Stimulated activated CD8-positive, alpha-beta memory T cell treated with anti-CD3 and anti-CD28 coated beads, Interleukin-15, amount 100 ng/mL, for 1 hour (primary cell): Measurements from ENCODE around the gene ERC2.

ENCODE experiments used
- DNase-seq: peaks from one replicate; pipeline ENCODE4 v3.0.0-alpha.2; 2020; ENCODE audit warnings: low read depth

The ERC2 gene

DNA sequence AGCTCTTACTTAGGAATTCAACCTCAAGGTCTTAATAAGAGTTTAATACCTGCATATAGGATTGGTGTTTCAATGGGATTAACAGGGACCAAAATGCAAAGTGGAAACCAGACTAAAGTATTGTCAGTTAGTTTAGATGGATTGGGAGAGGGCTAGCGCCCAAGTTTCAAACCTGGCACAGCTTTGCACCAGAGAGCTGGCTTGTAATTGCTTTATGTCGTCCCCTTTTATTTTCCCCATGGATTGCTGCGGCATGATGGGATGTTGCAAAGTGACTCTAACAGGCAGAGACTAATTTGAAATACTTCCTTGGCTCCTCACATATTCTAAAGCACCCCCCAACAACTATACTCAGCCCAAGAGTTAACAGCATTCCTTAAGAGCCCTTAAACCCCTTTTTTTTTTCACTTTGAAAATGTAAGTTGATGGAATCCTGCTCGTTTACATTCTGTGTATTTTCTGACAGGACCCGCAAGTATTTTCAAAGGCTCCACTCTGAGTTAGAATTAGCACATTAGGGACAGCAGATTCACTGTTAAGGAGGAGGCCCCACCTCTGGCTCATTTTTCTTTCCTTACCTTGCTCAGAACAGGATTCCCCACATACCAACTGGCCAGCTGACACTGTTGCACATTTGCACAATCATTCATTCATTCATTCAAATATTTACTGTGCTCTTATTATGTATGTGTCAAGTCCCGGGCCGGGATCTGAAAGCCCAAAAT, 214.2 kb downstream of the ERC2 start:
- DNase-seq, result no peak

GRCh38 chr3:56251343-56251945, 216.8 kb downstream of the ERC2 start:
- DNase-seq, result no peak

DNA sequence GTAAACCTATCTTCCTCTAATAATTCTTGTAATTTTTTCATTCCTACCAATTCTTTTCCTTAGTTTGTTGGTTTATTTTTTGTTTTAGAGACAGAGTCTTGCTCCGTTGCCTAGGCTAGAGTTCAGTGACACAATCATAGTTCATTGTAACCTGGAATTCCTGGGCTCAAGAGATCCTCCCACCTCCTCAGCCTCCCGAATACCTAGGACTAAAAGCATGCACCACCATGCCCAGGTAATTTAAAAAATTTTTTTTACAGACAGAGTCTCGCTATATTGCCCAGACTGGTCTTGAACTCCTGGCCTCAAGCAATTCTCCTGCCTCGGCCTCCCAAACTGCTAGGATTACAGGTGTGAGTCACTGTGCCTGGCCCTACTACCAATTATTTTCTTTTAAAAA, 220.2 kb downstream of the ERC2 start:
- no peak for DNase-seq

GRCh38 chr3:56238299-56238698, 230.0 kb downstream of the ERC2 start:
- DNase-seq, result no peak

GRCh38 chr3:56233742-56234141, 234.5 kb downstream of the ERC2 start:
- no peak for DNase-seq

- DNase-seq, result no peak
Measured at GRCh38 chr3:56229311-56229710, 239.0 kb downstream of the ERC2 start.

DNA sequence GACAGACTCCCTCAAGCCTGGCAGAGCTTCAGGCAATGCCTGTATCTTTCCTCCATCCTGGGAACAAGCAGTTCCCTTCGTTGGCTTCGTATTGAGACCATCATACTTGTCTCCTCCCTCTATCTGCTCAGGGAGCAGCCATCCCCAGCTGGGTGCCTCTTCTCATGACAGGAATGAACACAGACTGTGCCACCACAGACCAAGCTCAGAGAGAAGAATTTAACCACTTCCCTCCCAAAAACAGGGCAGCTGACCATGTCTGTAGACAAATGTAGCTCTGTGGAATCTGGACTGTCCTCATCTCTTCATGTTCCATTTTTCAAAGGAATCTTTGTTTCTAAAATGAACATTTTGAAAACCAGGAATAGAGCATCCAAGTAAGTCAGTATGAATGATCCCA, 245.4 kb downstream of the ERC2 start:
- DNase-seq, result no peak

- DNase-seq, result no peak
Measured at GRCh38 chr3:56219894-56220805, 248.1 kb downstream of the ERC2 start.

DNA sequence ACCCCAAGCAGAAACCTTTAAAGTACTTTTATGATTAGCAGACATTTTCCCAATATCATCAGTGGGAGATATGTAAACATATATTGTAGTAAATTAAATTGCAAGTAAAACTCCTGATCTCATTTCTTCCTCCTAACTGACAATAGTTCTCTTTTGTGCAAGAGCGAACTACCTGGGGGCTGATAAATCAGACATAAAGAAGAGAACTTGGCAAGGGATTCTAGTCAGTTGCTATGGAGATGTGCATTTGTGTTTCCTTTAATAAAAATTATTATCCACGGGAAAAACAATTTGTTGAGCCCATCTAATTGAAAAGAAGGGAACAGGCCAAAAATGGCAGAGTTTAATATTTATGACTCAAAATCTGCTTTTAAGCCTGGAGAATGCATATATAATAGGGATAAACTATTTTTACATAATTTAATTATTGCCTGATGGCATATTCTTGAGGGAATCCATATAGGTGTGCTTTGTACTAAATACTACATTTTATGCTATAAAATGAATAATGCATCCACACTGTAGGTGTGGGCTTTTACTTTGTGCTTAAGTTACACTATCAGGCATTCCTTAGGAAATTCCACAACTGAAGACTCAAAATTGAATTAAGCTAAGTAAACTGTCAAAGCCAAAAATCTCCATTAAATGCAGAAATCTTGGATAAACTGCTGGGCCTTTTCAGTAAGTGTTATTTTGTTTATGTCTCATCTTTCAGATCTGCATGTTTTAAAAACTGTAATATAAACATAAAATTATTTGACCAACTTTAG, 258.1 kb downstream of the ERC2 start:
- no peak for DNase-seq

DNA sequence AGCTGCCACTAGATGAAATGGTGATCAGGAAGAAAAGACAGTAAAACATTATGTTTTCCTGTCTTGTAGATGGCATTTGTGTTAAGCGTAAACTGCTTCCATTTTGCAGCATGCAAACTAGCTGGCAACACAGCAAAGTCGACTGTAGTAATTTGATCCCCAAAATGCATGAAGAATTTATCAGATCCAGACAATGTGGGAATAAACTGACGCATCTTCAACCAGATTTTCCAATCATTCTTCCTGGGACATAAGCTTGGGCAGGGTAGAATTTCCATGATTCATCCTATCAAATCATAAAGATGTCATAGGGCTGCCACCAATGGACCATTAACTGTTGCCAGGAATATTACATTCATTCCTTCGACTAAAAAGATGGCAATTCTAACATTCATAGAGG, 260.3 kb downstream of the ERC2 start:
- no peak for DNase-seq

GRCh38 chr3:56205406-56205805, 262.9 kb downstream of the ERC2 start:
- DNase-seq, result no peak

DNA sequence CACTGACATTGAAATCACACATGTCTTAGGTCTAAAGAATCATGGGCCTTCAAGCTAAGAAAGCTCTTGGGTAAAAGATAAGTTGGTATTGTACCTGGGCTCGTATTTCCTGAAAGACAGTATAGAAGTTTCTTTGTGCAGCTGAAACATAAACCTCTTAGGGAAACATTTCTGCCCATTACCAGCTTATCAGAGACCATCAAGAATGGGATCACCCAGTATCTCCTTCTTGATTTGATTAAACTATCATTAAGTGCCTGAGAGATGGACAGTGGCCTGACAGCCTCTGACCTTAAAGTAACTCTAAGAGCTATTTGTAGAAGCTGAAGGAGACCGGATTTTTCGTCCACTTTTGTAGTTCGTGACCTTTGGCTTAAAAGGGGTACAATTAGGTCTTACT, 265.3 kb downstream of the ERC2 start:
- DNase-seq, result no peak

DNA sequence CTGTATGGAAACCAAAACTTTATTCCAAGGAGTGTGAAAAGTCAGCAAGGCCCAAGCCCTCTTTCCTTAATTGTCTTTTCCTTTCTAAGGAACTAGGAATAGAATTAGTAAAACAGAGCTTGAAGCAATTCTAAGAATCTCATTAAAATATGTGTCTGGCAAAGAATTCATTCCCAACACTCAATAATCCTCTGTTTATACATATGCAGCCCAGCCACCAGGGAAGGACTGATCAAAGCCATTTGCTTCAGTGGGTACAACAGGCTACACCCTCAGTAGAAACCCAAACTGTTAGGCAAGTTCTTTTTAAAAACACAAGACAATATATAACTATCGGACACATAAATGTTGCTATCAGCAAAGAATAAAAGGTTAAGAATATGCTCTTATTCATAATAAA, 266.9 kb downstream of the ERC2 start:
- no peak for DNase-seq

GRCh38 chr3:56200251-56200650, 268.0 kb downstream of the ERC2 start:
- no peak for DNase-seq

GRCh38 chr3:56197991-56198390, 270.3 kb downstream of the ERC2 start:
- no peak for DNase-seq

DNA sequence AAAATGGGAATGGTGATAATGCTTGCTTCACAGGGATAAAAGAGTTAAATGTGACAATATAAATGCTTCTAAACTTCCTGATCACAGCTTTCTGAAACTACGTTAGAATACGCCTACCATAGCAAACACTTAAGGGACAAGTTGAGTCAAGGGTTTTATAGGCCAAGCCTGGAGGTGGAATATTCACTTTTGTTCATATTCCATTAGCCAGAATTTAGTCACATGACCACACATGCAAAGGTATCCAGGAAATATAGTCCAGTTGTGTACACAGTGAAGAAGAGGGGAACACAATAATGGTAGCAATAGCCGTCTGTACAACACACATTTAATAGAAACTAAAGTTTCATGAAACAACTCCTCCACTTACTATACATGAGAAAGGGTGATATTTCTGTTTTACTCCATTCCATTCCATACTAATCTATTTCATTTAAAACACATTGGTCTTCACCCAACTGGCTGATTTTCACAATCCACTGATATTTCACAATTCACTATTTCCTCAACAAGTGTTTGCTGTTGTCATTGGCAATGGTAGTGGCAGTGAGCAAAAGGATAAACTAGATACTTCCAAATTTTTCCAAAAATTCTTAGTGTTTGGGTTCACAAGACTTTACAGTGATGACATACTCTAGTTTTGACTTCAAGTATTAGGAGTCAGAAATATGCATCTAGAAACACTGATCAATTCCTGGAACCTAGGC, 270.9 kb downstream of the ERC2 start:
- no peak for DNase-seq

DNA sequence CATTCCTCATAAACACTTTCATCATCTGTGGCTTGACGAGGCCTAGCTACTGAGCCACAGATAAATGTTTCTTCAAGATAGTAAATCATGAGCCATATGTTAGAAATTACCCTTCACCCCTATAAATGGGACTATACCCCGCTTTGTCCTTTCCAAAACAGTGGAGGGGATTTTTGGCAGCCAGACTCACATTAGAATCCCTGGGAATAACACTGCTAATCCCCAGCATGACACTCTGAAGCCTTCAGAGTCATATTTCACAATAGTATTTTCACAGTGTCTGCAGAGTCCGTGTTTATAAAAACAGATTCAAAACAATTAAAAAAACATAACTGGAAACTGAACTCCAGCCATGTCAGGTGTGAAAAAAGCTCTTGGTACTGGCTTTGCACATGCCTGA, 271.6 kb downstream of the ERC2 start:
- DNase-seq, result no peak

DNA sequence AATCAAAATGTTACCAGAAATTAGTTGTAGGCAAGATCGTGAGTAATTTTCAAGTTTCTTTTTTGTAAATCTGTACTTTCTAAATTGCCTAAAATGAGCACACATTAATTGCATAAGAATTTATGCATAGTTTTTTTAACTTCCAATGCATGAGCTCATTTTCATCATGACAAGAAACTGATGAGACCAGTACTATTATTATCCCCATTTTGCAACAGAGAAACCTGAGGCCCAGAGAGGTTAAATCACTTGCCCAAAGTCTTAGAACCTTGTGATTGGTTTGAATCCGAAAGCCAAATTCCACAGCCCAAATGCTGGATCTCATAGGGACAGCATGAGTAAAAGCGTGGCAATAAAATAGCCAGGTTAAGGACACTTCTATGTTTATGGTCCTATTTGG, 274.7 kb downstream of the ERC2 start:
- no peak for DNase-seq

- no peak for DNase-seq
Measured at GRCh38 chr3:56192001-56192400, 276.3 kb downstream of the ERC2 start.

DNA sequence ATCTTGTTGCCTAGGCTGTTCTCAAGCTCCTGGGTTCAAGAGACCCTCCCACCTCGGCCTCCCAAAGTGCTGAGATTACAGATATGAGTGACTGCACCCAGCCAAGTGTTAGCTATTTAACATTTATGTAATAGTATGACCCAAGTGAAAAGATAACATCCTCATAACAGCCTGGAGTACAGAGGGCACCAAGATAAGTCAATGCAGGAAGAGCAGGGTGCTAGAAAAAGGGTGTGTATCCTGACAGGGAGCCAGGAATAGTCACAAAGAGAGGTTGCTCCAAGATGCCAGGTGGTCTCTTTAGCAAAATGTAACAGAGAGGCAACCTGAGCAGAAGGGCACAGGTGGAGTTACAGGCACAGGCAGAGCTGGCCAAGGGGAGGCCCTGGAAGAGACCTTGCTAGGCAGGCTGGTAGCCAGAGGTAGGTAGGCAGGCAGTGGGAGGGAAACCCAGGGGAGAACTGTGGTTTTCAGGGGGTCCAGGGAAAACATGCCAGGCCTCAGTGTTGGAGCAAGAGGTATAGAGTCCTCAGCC, 277.4 kb downstream of the ERC2 start:
- DNase-seq, result no peak

- no peak for DNase-seq
Measured at GRCh38 chr3:56190130-56190529, 278.1 kb downstream of the ERC2 start.
